NOMO-1 (cell line): ENCODE data around the gene RNF187.
A peak's percentile ranks its signal among the peaks of the same experiment; 100 is the strongest.

Source experiments
- DNase-seq, 2 experiments: peaks; one replicate each; lab custom pipeline; 2025; ENCODE audit not compliant: unreplicated experiment in 2 of 2; lab: John Stamatoyannopoulos, UW

The RNF187 gene

DNA sequence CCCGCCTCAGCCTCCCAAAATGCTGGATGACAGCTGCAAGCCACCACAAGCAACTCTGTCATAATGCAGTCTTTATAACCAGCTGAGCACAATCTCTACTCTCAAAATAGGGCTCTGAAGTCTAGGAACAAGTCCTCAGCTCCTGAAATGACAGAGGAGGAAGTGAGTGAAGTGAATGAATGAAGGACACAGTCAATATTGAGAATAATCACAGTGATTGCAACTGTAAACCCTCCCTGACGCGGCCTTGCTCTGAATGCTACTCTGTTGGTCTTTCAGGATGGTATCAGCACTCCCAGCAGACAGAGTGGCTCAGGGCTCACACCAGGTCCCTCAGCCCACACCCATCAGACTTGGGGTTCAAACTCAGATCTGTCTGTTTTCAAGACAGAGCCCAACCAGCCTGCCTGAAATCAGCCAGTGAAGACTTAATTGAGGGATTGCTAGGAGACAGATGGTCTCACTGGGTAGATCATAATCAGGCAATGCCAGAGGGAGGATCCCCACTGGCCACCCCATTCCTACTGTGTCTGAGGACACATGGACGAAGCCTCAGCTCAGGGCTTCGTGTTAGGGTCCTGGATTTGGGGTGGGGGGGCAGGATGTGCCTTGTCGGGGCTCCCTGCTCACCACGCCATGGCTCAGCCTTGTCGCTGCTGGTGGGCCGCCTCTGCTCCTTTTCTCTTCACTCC, 20.9 kb downstream of the RNF187 start:
- no peak for DNase-seq

GRCh38 chr1:228508840-228509415, 21.7 kb downstream of the RNF187 start:
- no peak for DNase-seq

DNA sequence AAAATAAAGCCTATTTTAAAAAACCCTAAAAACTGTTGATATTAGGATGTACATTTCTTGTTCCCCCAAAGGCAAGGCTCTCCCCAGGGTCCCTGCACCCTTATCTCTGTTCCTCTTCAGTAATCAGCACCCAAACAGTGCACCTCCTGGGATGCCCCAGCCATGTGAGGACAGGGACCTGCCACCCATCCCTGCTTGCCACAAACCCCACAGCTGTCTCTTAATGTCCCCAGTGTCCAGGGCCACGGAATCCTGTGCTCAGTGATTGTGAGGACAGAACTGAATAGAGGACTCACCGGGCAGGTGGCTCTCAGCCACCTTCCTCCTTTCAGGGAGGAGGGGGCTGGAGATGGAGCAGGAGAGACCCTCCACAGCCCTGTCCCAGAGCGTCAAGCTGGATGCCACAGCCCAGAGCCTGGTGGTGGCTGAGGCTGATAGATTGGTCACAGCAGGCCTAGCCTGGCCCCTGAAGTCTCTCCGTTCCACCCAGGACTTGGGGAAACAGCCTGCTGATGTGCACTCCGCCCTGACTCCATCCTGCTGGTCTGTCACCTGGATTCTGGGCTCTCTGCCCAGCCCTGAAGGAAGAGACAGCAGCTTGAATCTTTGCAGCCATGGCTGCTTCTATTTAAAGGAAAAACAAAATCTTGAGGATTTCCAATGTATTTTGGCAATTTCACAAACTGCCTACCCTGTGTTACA, 23.1 kb downstream of the RNF187 start:
- no peak for DNase-seq

- DNase-seq = no peak
Observed at GRCh38 chr1:228510803-228511413, 23.7 kb downstream of the RNF187 start.

GRCh38 chr1:228511546-228512445, 24.6 kb downstream of the RNF187 start:
- no peak for DNase-seq

DNA sequence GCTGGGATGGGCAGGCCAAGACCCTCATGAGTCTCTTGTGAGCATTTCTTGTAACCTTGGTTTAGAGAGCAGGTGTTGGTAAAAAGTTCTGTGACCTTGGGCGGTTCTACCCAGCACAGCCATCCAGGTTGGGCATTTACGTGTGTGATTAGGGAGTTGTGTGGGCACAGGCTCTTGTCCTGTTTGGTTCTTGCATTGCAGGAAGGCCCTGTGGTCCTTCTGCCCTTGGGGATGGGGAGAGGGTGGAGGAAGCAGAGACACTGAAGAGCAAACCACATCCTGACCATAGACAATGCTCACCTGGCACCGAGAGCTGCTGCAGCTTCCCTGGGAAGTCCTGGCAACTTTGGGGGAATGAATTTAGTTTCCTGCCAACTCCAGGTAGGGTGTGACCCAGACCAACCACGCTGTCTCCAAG, 25.6 kb downstream of the RNF187 start:
- no peak for DNase-seq

DNA sequence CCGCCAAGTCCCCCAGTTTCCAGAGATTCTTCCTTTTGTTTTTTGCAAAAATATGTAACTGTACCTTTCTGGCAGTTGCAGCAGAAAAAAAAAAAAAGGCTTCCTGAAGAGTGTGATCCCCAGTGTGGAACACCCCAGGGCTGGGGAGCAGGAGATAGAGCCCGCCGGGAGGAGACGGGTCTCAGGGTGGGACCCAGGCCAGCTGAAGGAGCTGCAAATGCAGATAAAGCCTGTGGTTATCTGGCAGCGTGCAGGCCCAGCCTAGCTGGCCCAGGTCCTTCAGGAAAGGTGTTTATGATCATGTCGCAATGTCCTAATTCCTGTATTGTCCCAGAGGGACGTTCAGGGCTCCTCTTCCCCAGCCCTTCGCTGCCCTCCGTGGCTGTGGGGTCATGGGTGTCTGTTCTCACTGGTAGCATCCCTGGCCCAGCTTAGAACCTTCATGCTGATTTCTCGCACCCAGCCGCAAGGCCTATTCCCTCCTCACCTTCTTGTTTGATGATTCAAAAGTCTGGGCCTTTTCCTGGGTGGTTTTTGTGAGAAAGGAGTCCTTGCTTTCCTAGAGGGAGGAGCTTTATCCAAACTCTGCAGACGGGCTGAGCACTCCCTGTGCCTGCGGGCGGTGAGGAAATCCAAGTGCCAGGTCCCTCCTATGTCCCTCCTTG, 26.2 kb downstream of the RNF187 start:
- DNase-seq = no peak

GRCh38 chr1:228514421-228514820, 27.2 kb downstream of the RNF187 start:
- no peak for DNase-seq

DNA sequence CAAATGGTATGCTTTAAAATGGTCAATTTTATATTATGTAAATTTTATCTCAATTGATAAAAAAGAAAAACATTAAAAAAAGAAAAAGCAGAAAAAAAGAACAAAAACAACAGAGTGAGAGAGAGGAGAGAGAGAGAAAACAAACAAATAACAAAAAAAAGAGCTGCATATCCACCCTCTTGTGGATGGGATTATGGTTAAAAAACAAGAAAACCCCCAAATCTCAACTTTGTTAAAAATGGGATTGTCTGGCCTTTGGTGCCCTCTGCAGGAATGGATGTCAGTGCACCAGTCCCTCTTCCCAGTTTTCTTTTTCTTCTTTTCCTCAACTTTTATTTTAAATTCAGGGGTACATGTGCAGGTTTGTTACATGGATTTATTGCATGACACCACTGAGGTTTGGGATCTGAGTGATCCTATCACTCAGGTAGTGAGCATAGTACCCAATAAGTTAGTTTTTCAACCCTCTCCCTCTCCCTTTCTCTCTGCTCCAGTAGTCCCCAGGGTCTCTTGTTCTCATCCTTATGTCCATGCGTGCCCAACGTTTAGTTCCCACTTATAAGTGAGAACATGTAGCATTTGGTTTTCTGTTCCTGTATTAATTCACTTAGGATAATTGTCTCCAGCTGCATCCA, 28.1 kb downstream of the RNF187 start:
- DNase-seq = peak; percentile 14 to 28

DNA sequence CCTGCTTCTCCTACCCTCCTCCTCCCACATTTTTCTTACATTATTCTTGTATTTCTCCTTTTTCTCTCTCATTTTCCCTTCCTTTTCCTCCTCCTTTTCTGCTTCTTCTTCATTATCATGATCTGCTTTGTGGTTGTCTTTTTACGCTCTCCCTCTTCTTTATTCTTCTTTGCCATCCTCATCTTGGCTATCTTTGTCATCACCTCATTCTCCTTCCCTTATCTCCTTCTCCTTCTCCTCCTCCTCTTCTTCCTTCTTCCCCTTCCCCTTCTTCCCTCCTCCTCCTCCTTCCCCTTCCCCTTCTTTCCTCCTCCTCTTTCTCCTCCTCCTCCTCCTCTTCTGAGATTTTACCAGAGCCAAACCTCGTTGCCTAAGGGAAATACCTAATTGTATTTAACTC, 30.5 kb downstream of the RNF187 start:
- no peak for DNase-seq

GRCh38 chr1:228527596-228527995, 40.4 kb downstream of the RNF187 start:
- peak; percentile 12 to 58 for DNase-seq

DNA sequence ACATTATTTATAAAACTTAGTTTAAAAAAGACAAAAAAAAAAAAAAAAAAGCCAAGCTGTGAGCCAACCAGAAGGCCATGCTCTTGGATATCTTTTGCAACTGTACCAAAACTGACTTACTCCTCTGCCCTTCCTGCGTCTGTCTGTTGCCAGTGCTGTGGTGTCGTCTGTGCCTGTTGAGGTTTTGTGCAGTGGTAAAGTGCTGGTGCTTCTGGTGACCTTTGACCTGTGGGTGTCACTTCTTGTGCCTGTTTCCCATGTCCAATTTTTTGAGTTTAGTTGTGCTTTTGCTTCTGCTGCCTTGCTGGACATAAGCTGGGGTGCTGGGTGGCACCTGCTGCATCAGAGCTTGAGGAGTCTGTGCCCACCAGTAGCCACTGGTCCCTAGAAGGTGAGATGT, 41.4 kb downstream of the RNF187 start:
- DNase-seq = no peak

- DNase-seq = no peak
Observed at GRCh38 chr1:228530086-228530758, 43.0 kb downstream of the RNF187 start.

DNA sequence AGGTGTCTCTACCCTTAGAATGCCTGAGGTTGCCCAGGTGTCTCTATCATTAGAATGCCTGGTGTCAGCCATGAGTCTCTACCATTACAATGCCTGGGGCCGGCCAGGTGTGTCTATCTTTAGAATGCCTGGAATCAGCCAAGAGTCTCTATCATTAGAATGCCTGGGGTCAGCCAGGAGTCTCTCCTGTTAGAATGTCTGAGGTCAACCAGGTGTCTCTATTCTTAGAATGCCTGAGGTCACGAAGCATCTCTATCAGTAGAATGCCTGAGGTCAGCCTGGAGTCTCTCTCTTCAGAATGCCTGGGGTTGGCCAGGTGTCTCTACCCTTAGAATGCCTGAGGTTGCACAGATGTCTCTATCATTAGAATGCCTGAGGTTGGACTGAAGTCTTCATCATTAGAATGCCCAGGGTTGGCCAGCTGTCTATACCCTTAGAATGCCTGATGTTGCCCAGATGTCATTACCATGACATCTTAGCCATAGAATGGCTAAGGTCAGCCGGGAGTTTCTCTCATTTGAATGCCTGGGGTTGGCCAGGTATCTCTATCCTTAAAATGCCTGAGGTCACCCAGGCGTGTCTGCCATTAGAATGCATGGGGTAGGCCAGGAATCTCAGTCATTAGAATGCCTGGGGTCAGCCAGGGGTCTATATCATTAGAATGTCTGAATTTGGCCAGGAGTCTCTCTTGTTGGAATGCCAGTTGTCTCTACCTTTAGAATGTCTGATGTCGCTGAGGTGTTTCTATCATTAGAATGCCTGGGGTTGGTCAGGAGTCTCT, 44.0 kb downstream of the RNF187 start:
- no peak for DNase-seq

DNA sequence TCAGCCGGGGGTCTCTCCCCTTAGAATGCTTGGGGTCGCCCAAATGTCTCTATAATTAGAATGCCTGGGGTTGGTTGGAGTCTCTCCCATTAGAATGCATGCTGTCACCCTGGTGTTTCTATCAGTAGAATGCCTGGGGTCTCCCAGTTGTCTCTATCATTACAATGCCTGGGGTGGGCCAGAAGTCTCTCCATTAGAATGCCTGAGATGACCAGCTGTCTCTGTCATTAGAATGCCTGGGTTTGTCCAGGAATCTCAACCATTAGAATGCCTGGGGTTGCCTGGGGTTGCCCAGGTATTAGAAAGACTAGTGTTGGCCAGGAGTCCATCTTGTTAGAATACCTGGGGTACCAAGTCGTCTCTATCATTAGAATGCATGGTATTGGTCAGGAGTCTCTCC, 51.6 kb downstream of the RNF187 start:
- no peak for DNase-seq

DNA sequence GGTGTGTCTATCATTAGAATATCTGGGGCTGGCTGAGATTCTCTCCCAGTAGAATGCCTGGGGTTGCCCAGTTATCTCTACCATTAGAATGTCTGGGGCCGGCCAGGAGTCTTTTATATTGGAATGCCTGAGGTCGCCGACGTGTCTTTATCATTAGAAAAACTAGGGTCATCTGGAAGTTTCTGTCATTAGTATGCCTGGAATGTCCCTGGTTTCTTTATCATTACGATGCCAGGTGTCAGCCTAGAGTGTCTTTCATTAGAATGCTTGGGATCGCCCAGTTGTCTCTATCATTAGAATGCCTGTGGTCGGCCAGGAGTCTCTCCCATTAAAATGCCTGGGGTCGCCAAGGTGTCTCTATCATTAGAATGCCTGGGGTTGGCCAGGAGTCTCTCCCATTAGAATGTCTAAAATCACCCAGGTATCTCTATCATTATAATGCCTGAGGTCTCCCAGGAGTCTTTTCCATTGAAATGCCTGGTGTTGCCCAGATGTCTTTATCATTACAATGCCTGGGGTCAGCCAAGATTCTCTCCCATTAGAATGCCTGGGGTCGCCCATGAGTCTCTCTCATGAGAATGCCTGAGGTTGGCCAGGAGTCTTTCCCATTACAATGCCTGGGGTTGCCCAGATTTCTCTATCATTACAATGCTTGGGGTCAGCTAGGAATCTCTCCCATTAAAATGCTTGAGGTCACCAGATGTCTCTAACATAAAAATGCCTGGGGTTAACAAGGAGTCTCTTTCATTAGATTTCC, 53.2 kb downstream of the RNF187 start:
- no peak for DNase-seq

- no peak for DNase-seq
Observed at GRCh38 chr1:228541725-228542124, 54.5 kb downstream of the RNF187 start.

DNA sequence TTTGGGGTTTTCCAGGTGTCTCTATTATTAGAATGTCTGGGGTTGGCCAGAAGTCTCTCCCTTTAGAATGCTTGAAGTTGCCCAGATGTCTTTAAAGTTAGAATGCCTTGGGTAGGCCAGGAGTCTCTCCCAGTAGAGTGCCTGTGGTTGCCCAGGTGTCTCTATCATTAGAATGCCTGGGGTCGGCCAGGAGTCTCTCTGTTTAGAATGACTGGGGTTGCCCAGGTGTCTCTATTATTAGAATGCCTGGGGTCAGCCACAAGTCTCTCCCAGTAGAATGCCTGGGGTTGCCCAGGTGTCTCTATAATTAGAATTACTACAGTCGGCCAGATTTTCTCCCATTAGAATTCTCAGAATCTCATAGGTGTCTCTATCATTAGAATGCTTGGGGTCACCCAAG, 55.2 kb downstream of the RNF187 start:
- no peak for DNase-seq
